AG04450 (cell line): ENCODE measurements around the gene POU2AF3. TPM values are rescaled to one million over a fixed set of nuclear protein-coding genes. Genes with fewer than 3 reads are reported as not detected.

ENCODE experiments used
- CTCF ChIA-PET: fragments of 300-600, 350-600 bp; formaldehyde crosslinking; extraction: SDS; loops from one replicate; lab custom pipeline; 2022; ENCODE audit warnings: antibody characterized with exemption, inconsistent platforms; lab: Charles Lee
- POLR2A ChIA-PET: fragments of 350-600 bp; formaldehyde crosslinking; extraction: SDS; loops from one replicate; lab custom pipeline; 2021; ENCODE audit warnings: antibody characterized with exemption, inconsistent platforms; lab: Yijun Ruan, JAX
- DNase-seq: peaks from one replicate; pipeline ENCODE4 v3.0.0-alpha.2; 2011; ENCODE audit warnings: low read depth, low spot score
- H3K27ac ChIP-seq: one replicate; pipeline ENCODE4 v1.5.1; 2012; ENCODE audit warnings: low read depth, low read length, control low read depth
- H3K27me3 ChIP-seq: one replicate; pipeline ENCODE4 v1.6.0; 2012; ENCODE audit warnings: low read length; ENCODE audit not compliant: control insufficient read depth, insufficient read depth
- H3K4me3 ChIP-seq: 2 replicates; pipeline ENCODE4 v1.5.1; 2011; ENCODE audit warnings: mild to moderate bottlenecking, low read depth, low read length, control low read depth
- H3K9me3 ChIP-seq: 2 replicates; pipeline ENCODE4 v1.5.1; 2012; ENCODE audit warnings: low read length; ENCODE audit not compliant: control insufficient read depth, insufficient read depth
- CTCF ChIP-seq: IDR thresholded peaks from 2 replicates; pipeline ENCODE4 v1.5.1; 2011; ENCODE audit warnings: low read depth, low read length, control low read depth, inconsistent platforms
- polyA plus RNA-seq: library from polyadenylated mRNA; depleted of rRNA; stranded (reverse); fragments of >200 nt; gene quantifications from 2 replicates; pipeline ENCODE4 v1.2.3, GENCODE V29; 2011

Gene POU2AF3
- polyA plus RNA-seq, 1 experiment, result not detected

- DNase-seq, result no peak
- Histone ChIP-seq H3K27ac (no peak overlapping the region), H3K9me3 (no peaks in the 10 kb centered on the region), H3K4me3 (no peak overlapping the region), H3K27me3 (peaks cover 13% of the 10 kb centered on the region)
- POLR2A ChIA-PET, result no interaction called here
- CTCF ChIA-PET, result no interaction called here
- no peak for TF ChIP-seq CTCF
These were observed 37.2 kb downstream of the POU2AF3 start for GRCh38 chr11:111335549-111335948.

- ChIA-PET POLR2A (no interaction called here), CTCF (no interaction called here)
- Histone ChIP-seq H3K27ac (no peak overlapping the region), H3K9me3 (no peaks in the 10 kb centered on the region), H3K4me3 (no peak overlapping the region), H3K27me3 (peaks cover 13% of the 10 kb centered on the region)
- TF ChIP-seq CTCF, result no peak
- DNase-seq, result no peak
These were observed 37.7 kb downstream of the POU2AF3 start for GRCh38 chr11:111336062-111336461.

GRCh38 chr11:111336582-111337256, 38.4 kb downstream of the POU2AF3 start:
- POLR2A ChIA-PET, result no interaction called here
- no peak overlapping the region for H3K4me3 ChIP-seq
- H3K27ac ChIP-seq, result no peak overlapping the region
- no peak for DNase-seq
- TF ChIP-seq CTCF, result no peak
- peaks cover 13% of the 10 kb centered on the region for H3K27me3 ChIP-seq
- no peaks in the 10 kb centered on the region for H3K9me3 ChIP-seq
- CTCF ChIA-PET, result no interaction called here

GRCh38 chr11:111339758-111340388, 41.5 kb downstream of the POU2AF3 start:
- Histone ChIP-seq H3K4me3 (no peak overlapping the region), H3K27me3 (peaks cover 9% of the 10 kb centered on the region), H3K27ac (no peak overlapping the region), H3K9me3 (no peaks in the 10 kb centered on the region)
- ChIA-PET CTCF (no interaction called here), POLR2A (no interaction called here)
- DNase-seq, result no peak
- no peak for TF ChIP-seq CTCF

GRCh38 chr11:111342329-111342728, 44.0 kb downstream of the POU2AF3 start:
- CTCF ChIA-PET, result interaction anchor here (0.7 to 2.2 kb wide), 2 partner anchors 60 to 118 kb away, joined by 4 read pairs; no protein-coding TSS in a partner anchor
- POLR2A ChIA-PET, result no interaction called here
- Histone ChIP-seq H3K4me3 (no peak overlapping the region), H3K9me3 (no peaks in the 10 kb centered on the region), H3K27ac (no peak overlapping the region), H3K27me3 (peaks cover 2% of the 10 kb centered on the region)
- TF ChIP-seq CTCF, result no peak
- no peak for DNase-seq
